ENCODE data around the gene SSH3.
"Not testable (repeated sequence)": the region's sequence is repeated elsewhere in the genome, so short reads cannot be mapped to it uniquely, and the experiment has no call there.

SSH3 gene

GRCh38 chr11:67311556-67312082 lies 8.3 kb downstream of the SSH3 start:
- no peak for DNase-seq (ENCODE audit: low read depth, low spot score)

GRCh38 chr11:67312187-67313021 lies 9.1 kb downstream of the SSH3 start:
- no peak for DNase-seq (ENCODE audit: low read depth, low spot score)

- DNase-seq (ENCODE audit: low read depth, low spot score): no peak
Measured at GRCh38 chr11:67313125-67313890, 10.0 kb downstream of the SSH3 start.

- DNase-seq (ENCODE audit: low read depth, low spot score): no peak
Measured at GRCh38 chr11:67314218-67314617, 10.9 kb downstream of the SSH3 start.

GRCh38 chr11:67315325-67315909 lies 12.1 kb downstream of the SSH3 start:
- DNase-seq (ENCODE audit: low read depth, low spot score): no peak

GRCh38 chr11:67316882-67317204 lies 13.5 kb downstream of the SSH3 start:
- no peak for DNase-seq (ENCODE audit: low read depth, low spot score)

- DNase-seq (ENCODE audit: low read depth, low spot score): peak; percentile 84
Measured at GRCh38 chr11:67317205-67317887, 14.0 kb downstream of the SSH3 start.

GRCh38 chr11:67317888-67318555 lies 14.7 kb downstream of the SSH3 start:
- no peak for DNase-seq (ENCODE audit: low read depth, low spot score)

GRCh38 chr11:67318876-67319275 lies 15.5 kb downstream of the SSH3 start:
- DNase-seq (ENCODE audit: low read depth, low spot score): not testable (repeated sequence)

- DNase-seq (ENCODE audit: low read depth, low spot score): no peak
Measured at GRCh38 chr11:67320011-67320410, 16.7 kb downstream of the SSH3 start.

GRCh38 chr11:67320691-67321090 lies 17.4 kb downstream of the SSH3 start:
- DNase-seq (ENCODE audit: low read depth, low spot score): no peak

- no peak for DNase-seq (ENCODE audit: low read depth, low spot score)
Measured at GRCh38 chr11:67321313-67321871, 18.1 kb downstream of the SSH3 start.

- no peak for DNase-seq (ENCODE audit: low read depth, low spot score)
Measured at GRCh38 chr11:67322049-67322448, 18.7 kb downstream of the SSH3 start.

GRCh38 chr11:67323526-67323925 lies 20.2 kb downstream of the SSH3 start:
- no peak for DNase-seq (ENCODE audit: low read depth, low spot score)

- DNase-seq (ENCODE audit: low read depth, low spot score): no peak
Measured at GRCh38 chr11:67332081-67332691, 28.9 kb downstream of the SSH3 start.

GRCh38 chr11:67337257-67337656 lies 33.9 kb downstream of the SSH3 start:
- no peak for DNase-seq (ENCODE audit: low read depth, low spot score)

GRCh38 chr11:67344264-67344663 lies 40.9 kb downstream of the SSH3 start:
- no peak for DNase-seq (ENCODE audit: low read depth, low spot score)

- DNase-seq (ENCODE audit: low read depth, low spot score): no peak
Measured at GRCh38 chr11:67345247-67345919, 42.1 kb downstream of the SSH3 start.

- no peak for DNase-seq (ENCODE audit: low read depth, low spot score)
Measured at GRCh38 chr11:67345920-67346819, 42.8 kb downstream of the SSH3 start.
